Right lobe of liver (tissue), 4 donors: ENCODE measurements around the gene C13orf46.

ENCODE experiments used
- CTCF ChIP-seq, 4 donors: fragments of 200-600 bp in 3 of 4; fragments of 450-650 bp in 1 of 4; IDR thresholded peaks; one replicate each; pipeline versions ENCODE4 v1.5.1 to v1.8.0; 2016 to 2022; ENCODE audit warnings: antibody characterized with exemption in 4 of 4, mild to moderate bottlenecking in 2 of 4
- POLR2A ChIP-seq: fragments of 450-650 bp; IDR thresholded peaks from one replicate; pipeline ENCODE4 v1.6.1; 2017; ENCODE audit warnings: antibody characterized with exemption, mild to moderate bottlenecking
- donor health status: DM: no; HTN: no; CAD: no.
- donor health status: DM: no; HTN: no; CAD: no.
- donor health status: DM: no; HTN: yes; CAD: no.

- TF ChIP-seq CTCF (IDR thresholded peaks at IDR 0.05) (no peak), POLR2A (no peak)
These were observed 49.5 kb downstream of the C13orf46 start for GRCh38 chr13:113924184-113924901.
